Ascending aorta (tissue), 2 donors: Measurements from ENCODE around the gene KCNIP4. TPM values are rescaled to one million over a fixed set of nuclear protein-coding genes. Genes with fewer than 3 reads are reported as not detected.

Experiments used
- DNase-seq, 2 donors: peaks; one replicate each; pipeline ENCODE4 v3.0.0-alpha.2; 2019; ENCODE audit warnings: low spot score in 2 of 2
- H3K27ac ChIP-seq, 2 donors: fragments of 200-600 bp; sonication (generic); one replicate each; pipeline ENCODE4 v1.5.1; 2016 to 2017; ENCODE audit warnings: mild to moderate bottlenecking in 1 of 2
- H3K27me3 ChIP-seq: fragments of 200-600 bp; sonication (generic); one replicate; pipeline ENCODE4 v1.5.1; 2017
- H3K36me3 ChIP-seq, 2 donors: fragments of 200-600 bp; sonication (generic); one replicate each; pipeline ENCODE4 v1.5.1; 2016
- H3K4me1 ChIP-seq, 2 donors: fragments of 200-600 bp; sonication (generic); one replicate each; pipeline ENCODE4 v1.5.1; 2016 to 2017; ENCODE audit warnings: mild to moderate bottlenecking in 1 of 2
- H3K4me3 ChIP-seq, 2 donors: fragments of 200-600 bp; sonication (generic); one replicate each; pipeline ENCODE4 v1.5.1; 2016 to 2017; ENCODE audit warnings: mild to moderate bottlenecking in 1 of 2
- H3K9me3 ChIP-seq, 2 donors: fragments of 200-600 bp; sonication (generic); one replicate each; pipeline ENCODE4 v1.5.1; 2016
- CTCF ChIP-seq, 3 experiments: fragments of 200-600 bp in 2 of 3; fragments of 450-650 bp in 1 of 3; sonication (generic) in 2 of 3; IDR thresholded peaks; one replicate each; pipeline ENCODE4 v1.5.1; 2016 to 2019; ENCODE audit warnings: antibody characterized with exemption in 3 of 3, mild to moderate bottlenecking in 1 of 3, moderate library complexity in 1 of 3
- intact Hi-C: fragments of 100-400 bp; cut with DNase I; formaldehyde crosslinking; loops from one replicate; pipeline ENCODE4 v1.15.1; 2023
- total RNA-seq: library from RNA; depleted of rRNA; stranded (reverse); fragments of >200 nt; gene quantifications from one replicate; pipeline ENCODE4 v1.1.0, GENCODE V29; 2016

Gene KCNIP4
- total RNA-seq, 1 donor from 2014 or later = not detected

- Histone ChIP-seq H3K27ac (no peak overlapping the region), H3K9me3 (no peaks in the 10 kb centered on the region), H3K27me3 (no peaks in the 10 kb centered on the region), H3K36me3 (no peaks in the 10 kb centered on the region), H3K4me3 (no peak overlapping the region), H3K4me1 (no peaks in the 10 kb centered on the region)
- TF ChIP-seq CTCF (IDR thresholded peaks at IDR 0.05) = no peak
- intact Hi-C loops = no loop called here
- DNase-seq = no peak
These were observed 1101.3 kb downstream of the KCNIP4 start for GRCh38 chr4:20847124-20847747.

- no peak overlapping the region for H3K27ac ChIP-seq
- intact Hi-C loops = no loop called here
- no peak for TF ChIP-seq CTCF (IDR thresholded peaks at IDR 0.05)
- H3K4me3 ChIP-seq = no peak overlapping the region
- H3K9me3 ChIP-seq = no peaks in the 10 kb centered on the region
- no peaks in the 10 kb centered on the region for H3K4me1 ChIP-seq
- no peaks in the 10 kb centered on the region for H3K36me3 ChIP-seq
- no peak for DNase-seq
- no peaks in the 10 kb centered on the region for H3K27me3 ChIP-seq
These were observed 1104.3 kb downstream of the KCNIP4 start for GRCh38 chr4:20844311-20844710.

- Histone ChIP-seq H3K4me3 (no peak overlapping the region), H3K27ac (no peak overlapping the region), H3K4me1 (no peaks in the 10 kb centered on the region), H3K9me3 (no peaks in the 10 kb centered on the region), H3K36me3 (no peaks in the 10 kb centered on the region), H3K27me3 (no peaks in the 10 kb centered on the region)
- no peak for TF ChIP-seq CTCF (IDR thresholded peaks at IDR 0.05)
- DNase-seq = no peak
- intact Hi-C loops = no loop called here
These were observed 1107.9 kb downstream of the KCNIP4 start for GRCh38 chr4:20840648-20841190.

GRCh38 chr4:20839957-20840356, 1108.6 kb downstream of the KCNIP4 start:
- intact Hi-C loops = no loop called here
- Histone ChIP-seq H3K27ac (no peak overlapping the region), H3K36me3 (no peaks in the 10 kb centered on the region), H3K4me1 (no peaks in the 10 kb centered on the region), H3K27me3 (no peaks in the 10 kb centered on the region), H3K9me3 (no peaks in the 10 kb centered on the region), H3K4me3 (no peak overlapping the region)
- TF ChIP-seq CTCF (IDR thresholded peaks at IDR 0.05) = no peak
- DNase-seq = no peak

GRCh38 chr4:20838476-20838875, 1110.1 kb downstream of the KCNIP4 start:
- no peaks in the 10 kb centered on the region for H3K36me3 ChIP-seq
- no peak for TF ChIP-seq CTCF (IDR thresholded peaks at IDR 0.05)
- no peak for DNase-seq
- H3K27me3 ChIP-seq = no peaks in the 10 kb centered on the region
- intact Hi-C loops = no loop called here
- H3K9me3 ChIP-seq = no peaks in the 10 kb centered on the region
- H3K4me1 ChIP-seq = no peaks in the 10 kb centered on the region
- no peak overlapping the region for H3K4me3 ChIP-seq
- no peak overlapping the region for H3K27ac ChIP-seq
